ENCODE measurements around the gene IL18R1.

Gene IL18R1

GRCh38 chr2:102369866-102370265 lies 14.3 kb downstream of the IL18R1 start:
- TF ChIP-seq CTCF (IDR thresholded peaks at IDR 0.05; ENCODE audit: extremely low read depth, missing control alignments), result no peak
- DNase-seq (ENCODE audit: low spot score), result no peak

- no peak for TF ChIP-seq CTCF (IDR thresholded peaks at IDR 0.05; ENCODE audit: extremely low read depth, missing control alignments)
- no peak for DNase-seq (ENCODE audit: low spot score)
Measured at GRCh38 chr2:102376052-102376591, 20.5 kb downstream of the IL18R1 start.

GRCh38 chr2:102383722-102384121 lies 28.1 kb downstream of the IL18R1 start:
- no peak for DNase-seq (ENCODE audit: low spot score)
- no peak for TF ChIP-seq CTCF (IDR thresholded peaks at IDR 0.05; ENCODE audit: extremely low read depth, missing control alignments)

- TF ChIP-seq CTCF (IDR thresholded peaks at IDR 0.05; ENCODE audit: extremely low read depth, missing control alignments), result no peak
- no peak for DNase-seq (ENCODE audit: low spot score)
Measured at GRCh38 chr2:102385522-102385921, 29.9 kb downstream of the IL18R1 start.

- DNase-seq (ENCODE audit: low spot score), result no peak
- no peak for TF ChIP-seq CTCF (IDR thresholded peaks at IDR 0.05; ENCODE audit: extremely low read depth, missing control alignments)
Measured at GRCh38 chr2:102386004-102386403, 30.4 kb downstream of the IL18R1 start.

- TF ChIP-seq CTCF (IDR thresholded peaks at IDR 0.05; ENCODE audit: extremely low read depth, missing control alignments), result no peak
Measured at GRCh38 chr2:102386867-102387541, 31.4 kb downstream of the IL18R1 start.

GRCh38 chr2:102387763-102388546 lies 32.4 kb downstream of the IL18R1 start:
- no peak for TF ChIP-seq CTCF (IDR thresholded peaks at IDR 0.05; ENCODE audit: extremely low read depth, missing control alignments)
- DNase-seq (ENCODE audit: low spot score), result peak; percentile 48

More at GRCh38 chr2:102386867-102387541, 31.4 kb downstream of the IL18R1 start:
- peak; percentile 35 for DNase-seq (ENCODE audit: low spot score)

Measured in GM20000 (cell line).